Liver (tissue), 9 donors: ENCODE measurements around the gene COL23A1. TPM values are rescaled to one million over a fixed set of nuclear protein-coding genes. Genes with fewer than 3 reads are reported as not detected.
A peak's percentile ranks its signal among the peaks of the same experiment; 100 is the strongest.

Experiments used
- DNase-seq: peaks from one replicate; pipeline ENCODE4 v3.0.0-alpha.2; 2017; ENCODE audit warnings: low spot score
- H3K27ac ChIP-seq, 2 donors: one replicate each; pipeline ENCODE4 v1.7.0; 2013; ENCODE audit warnings: inconsistent platforms in 2 of 2, low read length in 2 of 2, control low read depth in 1 of 2, low read depth in 1 of 2, mild to moderate bottlenecking in 1 of 2
- H3K27me3 ChIP-seq, 4 donors: one replicate each; pipeline versions ENCODE4 v1.6.1 to v1.7.0; 2013; ENCODE audit warnings: low read length in 3 of 4, inconsistent platforms in 1 of 4, mild to moderate bottlenecking in 1 of 4, moderate library complexity in 1 of 4; ENCODE audit not compliant: control insufficient read depth in 4 of 4, insufficient read depth in 4 of 4
- H3K36me3 ChIP-seq, 4 donors: one replicate each; pipeline versions ENCODE4 v1.6.1 to v1.7.0; 2013; ENCODE audit warnings: low read length in 3 of 4, mild to moderate bottlenecking in 3 of 4, low read depth in 1 of 4, moderate library complexity in 1 of 4; ENCODE audit not compliant: control insufficient read depth in 4 of 4, insufficient read depth in 3 of 4
- H3K4me1 ChIP-seq, 4 donors: one replicate each; pipeline versions ENCODE4 v1.6.1 to v1.7.0; 2013; ENCODE audit warnings: low read length in 3 of 4, mild to moderate bottlenecking in 3 of 4, moderate library complexity in 1 of 4; ENCODE audit not compliant: control insufficient read depth in 4 of 4, insufficient read depth in 4 of 4
- H3K4me3 ChIP-seq, 3 donors: one replicate each; pipeline versions ENCODE4 v1.6.1 to v1.7.0; 2013; ENCODE audit warnings: low read length in 3 of 3, control low read depth in 1 of 3, low read depth in 1 of 3, mild to moderate bottlenecking in 1 of 3
- H3K9ac ChIP-seq, 2 donors: one replicate each; pipeline ENCODE4 v1.7.0; 2013; ENCODE audit warnings: low read length in 2 of 2, mild to moderate bottlenecking in 2 of 2, moderate library complexity in 2 of 2, control low read depth in 1 of 2, low read depth in 1 of 2
- H3K9me3 ChIP-seq, 4 donors: one replicate each; pipeline versions ENCODE4 v1.6.1 to v1.7.0; 2013; ENCODE audit warnings: low read length in 3 of 4; ENCODE audit not compliant: control insufficient read depth in 4 of 4
- EGR1 ChIP-seq, 2 donors: IDR thresholded peaks; 2 replicates each; pipeline ENCODE4 v1.6.1; 2016 to 2018; ENCODE audit warnings: antibody characterized with exemption in 2 of 2, low read depth in 2 of 2
- FOXA2 ChIP-seq: IDR thresholded peaks from 2 replicates; pipeline ENCODE4 v1.6.1; 2016; ENCODE audit warnings: antibody characterized with exemption
- GABPA ChIP-seq, 2 donors: IDR thresholded peaks in 1 of 2; conservative IDR thresholded peaks in 1 of 2; 2 replicates each; pipeline ENCODE4 v1.6.1; 2016; ENCODE audit warnings: antibody characterized with exemption in 2 of 2, mild to moderate bottlenecking in 1 of 2, moderate library complexity in 1 of 2
- JUND ChIP-seq, 2 donors: IDR thresholded peaks; 2 replicates each; pipeline ENCODE4 v1.6.1; 2016; ENCODE audit warnings: antibody characterized with exemption in 2 of 2
- NR2F2 ChIP-seq: IDR thresholded peaks from 2 replicates; pipeline ENCODE4 v1.6.1; 2016; ENCODE audit warnings: antibody characterized with exemption
- RAD21 ChIP-seq, 2 donors: IDR thresholded peaks; 2 replicates each; pipeline ENCODE4 v1.6.1; 2016; ENCODE audit warnings: antibody characterized with exemption in 2 of 2, mild to moderate bottlenecking in 2 of 2
- RXRA ChIP-seq, 2 donors: IDR thresholded peaks; 2 replicates each; pipeline ENCODE4 v1.6.1; 2017 to 2018; ENCODE audit warnings: antibody characterized with exemption in 2 of 2, mild to moderate bottlenecking in 1 of 2
- SP1 ChIP-seq: IDR thresholded peaks from 2 replicates; pipeline ENCODE4 v1.6.1; 2018; ENCODE audit warnings: antibody characterized with exemption, mild to moderate bottlenecking
- YY1 ChIP-seq: IDR thresholded peaks from 2 replicates; pipeline ENCODE4 v1.6.1; 2016; ENCODE audit warnings: antibody characterized with exemption, mild to moderate bottlenecking
- WGBS: extraction: QIAGEN DNeasy Blood & Tissue Kit; methylation state at CpG from one replicate; pipeline ENCODE4 v1.1.7; 2013; 5-methylcytosine and 5-hydroxymethylcytosine counted together
- polyA plus RNA-seq, 2 donors: library from polyadenylated mRNA; stranded (reverse) in 1 of 2; unstranded in 1 of 2; fragments of 200-250 nt in 1 of 2; fragments of >200 nt in 1 of 2; fragmentation: Nextera tagmentation in 1 of 2; extraction: Ambion mirVana in 1 of 2; gene quantifications; one replicate each; pipeline versions ENCODE4 v1.2.1 to v1.2.3, GENCODE V29; 2013 to 2015
- total RNA-seq, 2 donors: library from RNA; depleted of rRNA; stranded (reverse); fragments of >200 nt; gene quantifications; one replicate each; pipeline ENCODE4 v1.2.3, GENCODE V29; 2014
- TF ChIP-seq, protein P1 (sequence below): IDR thresholded peaks from 2 replicates; pipeline ENCODE4 v1.6.1; 2016; ENCODE audit warnings: antibody characterized with exemption
- TF ChIP-seq, protein P2 (sequence below): fragments of 150-350 bp; IDR thresholded peaks from 2 replicates; pipeline ENCODE4 v1.5.1; 2017; ENCODE audit warnings: improper control_type of control experiment, low read depth, low read length; ENCODE audit not compliant: missing input control
- TF ChIP-seq, protein P3 (sequence below): IDR thresholded peaks from 2 replicates; pipeline ENCODE4 v1.6.1; 2016; ENCODE audit warnings: antibody characterized with exemption
- TF ChIP-seq, protein P4 (sequence below): IDR thresholded peaks from 2 replicates; pipeline ENCODE4 v1.6.1; 2016; ENCODE audit warnings: antibody characterized with exemption, mild to moderate bottlenecking
- TF ChIP-seq, protein P5 (sequence below): IDR thresholded peaks from 2 replicates; pipeline ENCODE4 v1.6.1; 2016; ENCODE audit warnings: antibody characterized with exemption
- donor health status: healthy.
- donor health status: healthy.
- donor health status: healthy.
- donor health status: healthy.
- donor health status: healthy.

Gene COL23A1
- total and polyA plus RNA-seq, 4 donors = 0.08 to 1.4 (median 0.27) TPM

DNA sequence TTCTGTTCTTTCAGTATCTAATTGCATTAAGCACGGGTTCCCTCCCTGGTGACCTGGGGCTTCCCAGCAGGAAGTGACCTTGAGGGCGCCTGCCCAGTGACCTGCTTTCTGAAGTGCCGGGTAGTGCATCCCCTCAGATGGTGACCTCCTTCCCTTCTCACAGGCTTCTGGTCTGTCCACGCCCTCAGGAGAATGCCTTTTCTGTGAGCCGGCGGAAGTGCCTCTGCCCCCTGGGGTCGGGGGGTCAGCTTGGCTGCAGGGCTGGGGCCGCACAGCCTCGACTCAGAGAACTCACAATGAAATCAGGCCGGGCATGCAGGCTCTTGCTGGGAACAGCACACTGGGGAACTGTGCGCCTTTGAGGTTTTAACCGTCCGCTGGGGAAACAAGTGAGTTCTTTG, 233.1 kb downstream of the COL23A1 start:
- DNase-seq = no peak
- Histone ChIP-seq H3K4me3 (no peak overlapping the region), H3K9ac (no peak overlapping the region), H3K4me1 (peaks cover 3 to 11% (median 4%) of the 10 kb centered on the region in 4 donors), H3K36me3 (no peaks in the 10 kb centered on the region), H3K9me3 (no peaks in the 10 kb centered on the region), H3K27ac (no peak overlapping the region), H3K27me3 (no peaks in the 10 kb centered on the region)
- 37% methylated on average over 13 of the region's 13 CpGs for WGBS
- TF ChIP-seq RXRA (IDR thresholded peaks at IDR 0.05) (peak in 1 of 2 donors; percentile 35), RAD21 (IDR thresholded peaks at IDR 0.05) (peak in 1 of 2 donors; percentile 11), NR2F2 (peak; percentile 100)
- TF ChIP-seq, protein P1, sequence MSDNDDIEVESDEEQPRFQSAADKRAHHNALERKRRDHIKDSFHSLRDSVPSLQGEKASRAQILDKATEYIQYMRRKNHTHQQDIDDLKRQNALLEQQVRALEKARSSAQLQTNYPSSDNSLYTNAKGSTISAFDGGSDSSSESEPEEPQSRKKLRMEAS = no peak
- TF ChIP-seq, protein P2, sequence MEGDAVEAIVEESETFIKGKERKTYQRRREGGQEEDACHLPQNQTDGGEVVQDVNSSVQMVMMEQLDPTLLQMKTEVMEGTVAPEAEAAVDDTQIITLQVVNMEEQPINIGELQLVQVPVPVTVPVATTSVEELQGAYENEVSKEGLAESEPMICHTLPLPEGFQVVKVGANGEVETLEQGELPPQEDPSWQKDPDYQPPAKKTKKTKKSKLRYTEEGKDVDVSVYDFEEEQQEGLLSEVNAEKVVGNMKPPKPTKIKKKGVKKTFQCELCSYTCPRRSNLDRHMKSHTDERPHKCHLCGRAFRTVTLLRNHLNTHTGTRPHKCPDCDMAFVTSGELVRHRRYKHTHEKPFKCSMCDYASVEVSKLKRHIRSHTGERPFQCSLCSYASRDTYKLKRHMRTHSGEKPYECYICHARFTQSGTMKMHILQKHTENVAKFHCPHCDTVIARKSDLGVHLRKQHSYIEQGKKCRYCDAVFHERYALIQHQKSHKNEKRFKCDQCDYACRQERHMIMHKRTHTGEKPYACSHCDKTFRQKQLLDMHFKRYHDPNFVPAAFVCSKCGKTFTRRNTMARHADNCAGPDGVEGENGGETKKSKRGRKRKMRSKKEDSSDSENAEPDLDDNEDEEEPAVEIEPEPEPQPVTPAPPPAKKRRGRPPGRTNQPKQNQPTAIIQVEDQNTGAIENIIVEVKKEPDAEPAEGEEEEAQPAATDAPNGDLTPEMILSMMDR = no peak

DNA sequence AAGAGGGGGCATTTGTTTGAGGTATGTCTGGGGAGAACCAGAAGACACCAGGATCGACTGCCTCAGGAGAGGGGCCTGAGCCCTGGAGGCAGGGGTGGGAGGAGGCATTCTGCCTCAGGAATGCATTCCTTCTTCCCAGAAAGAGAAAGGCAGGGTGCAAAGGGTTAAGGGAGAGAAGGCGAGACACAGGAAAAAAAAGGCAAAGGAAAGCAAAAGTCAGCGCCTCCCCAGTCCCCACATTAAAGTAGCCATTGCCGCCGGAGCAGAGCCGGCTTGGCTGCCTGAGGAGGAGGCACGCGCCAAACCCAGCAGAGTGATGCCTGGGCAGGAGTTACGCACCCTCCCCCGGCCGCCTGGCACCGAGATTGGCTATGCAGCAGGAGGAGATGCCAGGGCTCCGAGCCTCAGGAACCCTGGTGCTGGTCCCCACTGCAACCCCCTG, 233.7 kb downstream of the COL23A1 start:
- no peak for DNase-seq
- WGBS = 10% methylated on average over 13 of the region's 13 CpGs
- Histone ChIP-seq H3K27me3 (no peaks in the 10 kb centered on the region), H3K27ac (no peak overlapping the region), H3K4me3 (no peak overlapping the region), H3K4me1 (peaks cover 3 to 11% (median 4%) of the 10 kb centered on the region in 4 donors), H3K9ac (no peak overlapping the region), H3K9me3 (no peaks in the 10 kb centered on the region), H3K36me3 (no peaks in the 10 kb centered on the region)
- TF ChIP-seq, protein P3, sequence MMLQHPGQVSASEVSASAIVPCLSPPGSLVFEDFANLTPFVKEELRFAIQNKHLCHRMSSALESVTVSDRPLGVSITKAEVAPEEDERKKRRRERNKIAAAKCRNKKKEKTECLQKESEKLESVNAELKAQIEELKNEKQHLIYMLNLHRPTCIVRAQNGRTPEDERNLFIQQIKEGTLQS = no peak
- TF ChIP-seq EGR1 (IDR thresholded peaks at IDR 0.05; ENCODE audit: low read depth in 2 of 2) (no peak), NR2F2 (no peak), FOXA2 (no peak), YY1 (no peak), RXRA (IDR thresholded peaks at IDR 0.05) (no peak), GABPA (IDR thresholded peaks at IDR 0.05 in 1 of 2, conservative IDR thresholded peaks at IDR 0.05 in 1 of 2) (no peak), SP1 (no peak), RAD21 (IDR thresholded peaks at IDR 0.05) (no peak), JUND (IDR thresholded peaks at IDR 0.05) (no peak)
- TF ChIP-seq, protein P4, sequence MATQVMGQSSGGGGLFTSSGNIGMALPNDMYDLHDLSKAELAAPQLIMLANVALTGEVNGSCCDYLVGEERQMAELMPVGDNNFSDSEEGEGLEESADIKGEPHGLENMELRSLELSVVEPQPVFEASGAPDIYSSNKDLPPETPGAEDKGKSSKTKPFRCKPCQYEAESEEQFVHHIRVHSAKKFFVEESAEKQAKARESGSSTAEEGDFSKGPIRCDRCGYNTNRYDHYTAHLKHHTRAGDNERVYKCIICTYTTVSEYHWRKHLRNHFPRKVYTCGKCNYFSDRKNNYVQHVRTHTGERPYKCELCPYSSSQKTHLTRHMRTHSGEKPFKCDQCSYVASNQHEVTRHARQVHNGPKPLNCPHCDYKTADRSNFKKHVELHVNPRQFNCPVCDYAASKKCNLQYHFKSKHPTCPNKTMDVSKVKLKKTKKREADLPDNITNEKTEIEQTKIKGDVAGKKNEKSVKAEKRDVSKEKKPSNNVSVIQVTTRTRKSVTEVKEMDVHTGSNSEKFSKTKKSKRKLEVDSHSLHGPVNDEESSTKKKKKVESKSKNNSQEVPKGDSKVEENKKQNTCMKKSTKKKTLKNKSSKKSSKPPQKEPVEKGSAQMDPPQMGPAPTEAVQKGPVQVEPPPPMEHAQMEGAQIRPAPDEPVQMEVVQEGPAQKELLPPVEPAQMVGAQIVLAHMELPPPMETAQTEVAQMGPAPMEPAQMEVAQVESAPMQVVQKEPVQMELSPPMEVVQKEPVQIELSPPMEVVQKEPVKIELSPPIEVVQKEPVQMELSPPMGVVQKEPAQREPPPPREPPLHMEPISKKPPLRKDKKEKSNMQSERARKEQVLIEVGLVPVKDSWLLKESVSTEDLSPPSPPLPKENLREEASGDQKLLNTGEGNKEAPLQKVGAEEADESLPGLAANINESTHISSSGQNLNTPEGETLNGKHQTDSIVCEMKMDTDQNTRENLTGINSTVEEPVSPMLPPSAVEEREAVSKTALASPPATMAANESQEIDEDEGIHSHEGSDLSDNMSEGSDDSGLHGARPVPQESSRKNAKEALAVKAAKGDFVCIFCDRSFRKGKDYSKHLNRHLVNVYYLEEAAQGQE = no peak
- TF ChIP-seq, protein P5, sequence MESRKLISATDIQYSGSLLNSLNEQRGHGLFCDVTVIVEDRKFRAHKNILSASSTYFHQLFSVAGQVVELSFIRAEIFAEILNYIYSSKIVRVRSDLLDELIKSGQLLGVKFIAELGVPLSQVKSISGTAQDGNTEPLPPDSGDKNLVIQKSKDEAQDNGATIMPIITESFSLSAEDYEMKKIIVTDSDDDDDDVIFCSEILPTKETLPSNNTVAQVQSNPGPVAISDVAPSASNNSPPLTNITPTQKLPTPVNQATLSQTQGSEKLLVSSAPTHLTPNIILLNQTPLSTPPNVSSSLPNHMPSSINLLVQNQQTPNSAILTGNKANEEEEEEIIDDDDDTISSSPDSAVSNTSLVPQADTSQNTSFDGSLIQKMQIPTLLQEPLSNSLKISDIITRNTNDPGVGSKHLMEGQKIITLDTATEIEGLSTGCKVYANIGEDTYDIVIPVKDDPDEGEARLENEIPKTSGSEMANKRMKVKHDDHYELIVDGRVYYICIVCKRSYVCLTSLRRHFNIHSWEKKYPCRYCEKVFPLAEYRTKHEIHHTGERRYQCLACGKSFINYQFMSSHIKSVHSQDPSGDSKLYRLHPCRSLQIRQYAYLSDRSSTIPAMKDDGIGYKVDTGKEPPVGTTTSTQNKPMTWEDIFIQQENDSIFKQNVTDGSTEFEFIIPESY = no peak
- TF ChIP-seq, protein P2 = no peak
- TF ChIP-seq, protein P1 = no peak
